IMR-90 (cell line): Measurements from ENCODE around the gene PTGDR2. TPM values are rescaled to one million over a fixed set of nuclear protein-coding genes. Genes with fewer than 3 reads are reported as not detected.

Source experiments
- ATAC-seq: fragments of 200-7000 bp; cut with Tn5 transposase; 2 replicates; pipeline ENCODE4 v1.9.1; 2020; ENCODE audit warnings: low read depth, mild to moderate bottlenecking, moderate library complexity
- BruUV-seq: library from RNA; stranded (reverse); fragments of 400-500 nt; replicated peaks from 2 replicates; lab custom pipeline; 2021; lab: Mats Ljungman, UMichigan
- CTCF ChIA-PET: fragments of 300-600 bp; formaldehyde crosslinking; extraction: SDS; loops from one replicate; lab custom pipeline; 2021; ENCODE audit warnings: antibody characterized with exemption; lab: Yijun Ruan, JAX
- POLR2A ChIA-PET: fragments of 300-600 bp; sonication (Branson Sonifier 250); formaldehyde crosslinking; loops from one replicate; lab custom pipeline; 2022; ENCODE audit warnings: antibody characterized with exemption; ENCODE audit not compliant: unreplicated experiment; lab: Charles Lee
- DNase-seq: peaks from one replicate; pipeline ENCODE4 v3.0.0; 2013
- H2AFZ ChIP-seq: replicated peaks from 2 replicates; pipeline ENCODE3; 2013; ENCODE audit warnings: low read length, mild to moderate bottlenecking; ENCODE audit not compliant: poor library complexity
- H2AK5ac ChIP-seq: 2 replicates; pipeline ENCODE4 v1.6.1; 2013; ENCODE audit warnings: low read depth, low read length, inconsistent platforms
- H2AK9ac ChIP-seq: replicated peaks from 2 replicates; pipeline ENCODE3; 2013; ENCODE audit warnings: mild to moderate bottlenecking, low read depth, low read length, moderate library complexity; ENCODE audit not compliant: poor library complexity
- H2BK120ac ChIP-seq: 2 replicates; pipeline ENCODE4 v1.6.1; 2013; ENCODE audit warnings: low read depth, low read length, inconsistent platforms
- H2BK15ac ChIP-seq: 3 replicates; pipeline ENCODE4 v1.6.1; 2013; ENCODE audit warnings: low read depth, low read length, inconsistent platforms
- H2BK20ac ChIP-seq: 2 replicates; pipeline ENCODE4 v1.6.1; 2013; ENCODE audit warnings: low read depth, mild to moderate bottlenecking, inconsistent platforms, low read length, moderate library complexity
- H2BK5ac ChIP-seq: 2 replicates; pipeline ENCODE4 v1.6.1; 2013; ENCODE audit warnings: mild to moderate bottlenecking, low read depth, low read length, inconsistent platforms; ENCODE audit not compliant: poor library complexity, severe bottlenecking
- H3K14ac ChIP-seq: replicated peaks from 2 replicates; pipeline ENCODE4 v1.6.1; 2013; ENCODE audit warnings: low read depth, low read length, inconsistent platforms
- H3K18ac ChIP-seq: 2 replicates; pipeline ENCODE4 v1.6.1; 2013; ENCODE audit warnings: low read depth, low read length, control low read depth
- H3K23ac ChIP-seq: 2 replicates; pipeline ENCODE4 v1.6.1; 2013; ENCODE audit warnings: low read depth, low read length, inconsistent platforms
- H3K27ac ChIP-seq: 2 replicates; pipeline ENCODE4 v1.5.1; 2013; ENCODE audit warnings: mild to moderate bottlenecking, control low read depth, low read length; ENCODE audit not compliant: insufficient read depth
- H3K27me3 ChIP-seq: 2 replicates; pipeline ENCODE4 v1.6.1; 2013; ENCODE audit warnings: low read length; ENCODE audit not compliant: control insufficient read depth, insufficient read depth
- H3K36me3 ChIP-seq: 2 replicates; pipeline ENCODE4 v1.6.1; 2013; ENCODE audit warnings: low read length, mixed read lengths; ENCODE audit not compliant: control insufficient read depth, insufficient read depth
- H3K4ac ChIP-seq: 2 replicates; pipeline ENCODE4 v1.6.1; 2013; ENCODE audit warnings: low read depth, low read length, inconsistent platforms
- H3K4me1 ChIP-seq: 2 replicates; pipeline ENCODE4 v1.6.1; 2013; ENCODE audit warnings: low read length, mixed read lengths; ENCODE audit not compliant: control insufficient read depth, insufficient read depth
- H3K4me2 ChIP-seq: 2 replicates; pipeline ENCODE4 v1.6.1; 2013; ENCODE audit warnings: low read depth, mild to moderate bottlenecking, control low read depth, low read length, moderate library complexity
- H3K4me3 ChIP-seq: 2 replicates; pipeline ENCODE4 v1.5.1; 2013; ENCODE audit warnings: low read depth, mild to moderate bottlenecking, control low read depth, low read length, moderate library complexity; ENCODE audit not compliant: insufficient read depth
- H3K56ac ChIP-seq: 2 replicates; pipeline ENCODE4 v1.6.1; 2013; ENCODE audit warnings: low read length, inconsistent platforms; ENCODE audit not compliant: insufficient read depth; ENCODE audit errors: extremely low read depth
- H3K79me1 ChIP-seq, 2 experiments: 2 replicates each; pipeline ENCODE4 v1.6.1; 2013; ENCODE audit warnings: low read length in 2 of 2, inconsistent platforms in 1 of 2, low read depth in 1 of 2
- H3K9ac ChIP-seq: 2 replicates; pipeline ENCODE4 v1.6.1; 2013; ENCODE audit warnings: low read depth, low read length, control low read depth
- H3K9me1 ChIP-seq: 2 replicates; pipeline ENCODE4 v1.6.1; 2013; ENCODE audit warnings: low read length, inconsistent platforms; ENCODE audit not compliant: insufficient read depth
- H3K9me3 ChIP-seq: 2 replicates; pipeline ENCODE4 v1.6.1; 2013; ENCODE audit warnings: low read length; ENCODE audit not compliant: control insufficient read depth, insufficient read depth
- H4K20me1 ChIP-seq: 2 replicates; pipeline ENCODE4 v1.6.1; 2013; ENCODE audit warnings: low read length, inconsistent platforms; ENCODE audit not compliant: insufficient read depth
- H4K5ac ChIP-seq: 2 replicates; pipeline ENCODE4 v1.6.1; 2013; ENCODE audit warnings: mild to moderate bottlenecking, low read depth, low read length, control low read depth
- H4K8ac ChIP-seq, 2 experiments: 2 replicates each; pipeline ENCODE4 v1.6.1; 2013; ENCODE audit warnings: low read depth in 2 of 2, low read length in 2 of 2, control low read depth in 1 of 2, inconsistent platforms in 1 of 2
- H4K91ac ChIP-seq: 2 replicates; pipeline ENCODE4 v1.6.1; 2013; ENCODE audit warnings: low read depth, low read length, inconsistent platforms; ENCODE audit not compliant: insufficient read depth
- BHLHE40 ChIP-seq: fragments of 150-350 bp; IDR thresholded peaks from 2 replicates; pipeline ENCODE4 v1.6.1; 2016; ENCODE audit warnings: mild to moderate bottlenecking, low read depth, low read length
- CEBPB ChIP-seq: IDR thresholded peaks from 2 replicates; pipeline ENCODE4 v1.6.1; 2012; ENCODE audit warnings: low read depth, low read length, improper control_type of control experiment
- CHD1 ChIP-seq: IDR thresholded peaks from 2 replicates; pipeline ENCODE4 v1.6.1; 2012; ENCODE audit warnings: low read depth, low read length, improper control_type of control experiment
- CTCF ChIP-seq: conservative IDR thresholded peaks from 2 replicates; pipeline ENCODE4 v1.5.1; 2012; ENCODE audit warnings: mild to moderate bottlenecking, low read depth, low read length, improper control_type of control experiment
- ELK1 ChIP-seq: fragments of 150-350 bp; IDR thresholded peaks from 2 replicates; pipeline ENCODE4 v1.6.1; 2016; ENCODE audit warnings: low read depth, mild to moderate bottlenecking, low read length, moderate library complexity, borderline replicate concordance
- FOS ChIP-seq: fragments of 150-350 bp; IDR thresholded peaks from 2 replicates; pipeline ENCODE4 v1.6.1; 2016; ENCODE audit warnings: low read depth, low read length
- MAFK ChIP-seq: IDR thresholded peaks from 2 replicates; pipeline ENCODE4 v1.6.1; 2012; ENCODE audit warnings: low read depth, low read length, improper control_type of control experiment
- MAZ ChIP-seq: IDR thresholded peaks from 2 replicates; pipeline ENCODE4 v1.6.1; 2012; ENCODE audit warnings: low read depth, mild to moderate bottlenecking, low read length, improper control_type of control experiment, moderate library complexity, borderline replicate concordance
- MXI1 ChIP-seq: IDR thresholded peaks from 2 replicates; pipeline ENCODE4 v1.6.1; 2012; ENCODE audit warnings: low read depth, mild to moderate bottlenecking, low read length, moderate library complexity, borderline replicate concordance
- NFE2L2 ChIP-seq: fragments of 150-350 bp; IDR thresholded peaks from 2 replicates; pipeline ENCODE4 v1.6.1; 2016; ENCODE audit warnings: low read depth, mild to moderate bottlenecking, low read length
- POLR2A ChIP-seq: IDR thresholded peaks from 2 replicates; pipeline ENCODE4 v1.6.1; 2012; ENCODE audit warnings: mild to moderate bottlenecking, low read depth, low read length
- RAD21 ChIP-seq: IDR thresholded peaks from 2 replicates; pipeline ENCODE4 v1.6.1; 2012; ENCODE audit warnings: low read length, improper control_type of control experiment
- RCOR1 ChIP-seq: IDR thresholded peaks from 2 replicates; pipeline ENCODE4 v1.6.1; 2012; ENCODE audit warnings: mild to moderate bottlenecking, low read length, improper control_type of control experiment; ENCODE audit not compliant: insufficient replicate concordance
- RFX5 ChIP-seq: IDR thresholded peaks from 2 replicates; pipeline ENCODE4 v1.8.0; 2012; ENCODE audit warnings: low read depth, mild to moderate bottlenecking, low read length, moderate library complexity
- SMC3 ChIP-seq: fragments of 150-350 bp; IDR thresholded peaks from 2 replicates; pipeline ENCODE4 v1.6.1; 2016; ENCODE audit warnings: low read depth, mild to moderate bottlenecking, antibody characterized with exemption, low read length, moderate library complexity
- WGBS, 2 experiments: methylation state at CpG; one replicate each; pipeline versions ENCODE4 v1.1.5 to v1.1.7; 2013; ENCODE audit warnings: missing lambda C conversion rate in 2 of 2; ENCODE audit not compliant: insufficient read length in 1 of 2; ENCODE audit errors: extremely low coverage in 2 of 2; 5-methylcytosine and 5-hydroxymethylcytosine counted together
- dilution Hi-C: fragments of 300-500 bp; cut with HindIII; formaldehyde crosslinking; loops from one replicate; pipeline ENCODE4 v1.14.3; 2018; ENCODE audit warnings: low sequenced_read_pairs; ENCODE audit not compliant: unreplicated experiment
- in situ Hi-C: fragments of 300-500 bp; cut with MboI; formaldehyde crosslinking; loops from 3 replicates; pipeline ENCODE4 v1.14.3; 2019; ENCODE audit warnings: low sequenced_read_pairs, inconsistent platforms, mixed read lengths
- intact Hi-C: fragments of 100-400 bp; cut with micrococcal nuclease; formaldehyde crosslinking; loops from 2 replicates; pipeline ENCODE4 v1.10.0; 2022
- polyA plus RNA-seq, 3 experiments: library from polyadenylated mRNA; depleted of rRNA; stranded (reverse); fragments of >200 nt; gene quantifications; 2 replicates each; pipeline ENCODE4 v1.2.3, GENCODE V29; 2012; ENCODE audit warnings: low replicate concordance in 1 of 3
- total RNA-seq: library from RNA; depleted of rRNA; stranded (reverse); fragments of >200 nt; gene quantifications from 2 replicates; pipeline ENCODE4 v1.2.3, GENCODE V29; 2012
- TF ChIP-seq, protein P1 (sequence below): fragments of 150-350 bp; IDR thresholded peaks from 2 replicates; pipeline ENCODE4 v1.6.1; 2017; ENCODE audit warnings: mild to moderate bottlenecking, antibody characterized with exemption, low read length, low read depth

Gene PTGDR2
- total and polyA plus RNA-seq, 2 of the 4 experiments (the other 2 are of a cell fraction), result under 0.01 to 0.12 TPM

- H2BK5ac ChIP-seq, result peak overlapping the region; percentile 5
- H4K8ac ChIP-seq, result no peak overlapping the region; a peak in 1 of 4 replicates
- no peak for ATAC-seq
- no peak overlapping the region for H2BK20ac ChIP-seq
- no peak overlapping the region for H3K18ac ChIP-seq
- H2AFZ ChIP-seq, result no peak overlapping the region
- H3K27me3 ChIP-seq, result peaks cover 3% of the 10 kb centered on the region
- peaks cover 30% of the 10 kb centered on the region for H4K20me1 ChIP-seq
- H3K9ac ChIP-seq, result peak overlapping the region; percentile 72
- H3K27ac ChIP-seq, result peak overlapping the region; percentile 42; the same call in 1 of the 2 replicates
- no peak for DNase-seq
- peak overlapping the region; percentile 6; the same call in 1 of the 2 replicates for H3K4ac ChIP-seq
- no peak overlapping the region for H2BK120ac ChIP-seq
- H3K4me3 ChIP-seq, result peak overlapping the region; percentile 69
- intact Hi-C loops, result loop anchor here (5.0 kb wide), 1 partner anchor 267 kb away; no protein-coding TSS in a partner anchor
- H4K5ac ChIP-seq, result no peak overlapping the region
- no peak for TF ChIP-seq CEBPB
- TF ChIP-seq ELK1, result no peak
- TF ChIP-seq MAZ, result no peak
- no peak for TF ChIP-seq NFE2L2
- TF ChIP-seq RAD21, result no peak
- no peak for TF ChIP-seq RFX5
- no peak for TF ChIP-seq MAFK
- no peak for TF ChIP-seq POLR2A
- no peak for TF ChIP-seq FOS
- no peak for TF ChIP-seq MXI1
- no peak for TF ChIP-seq SMC3
- TF ChIP-seq, protein P1, sequence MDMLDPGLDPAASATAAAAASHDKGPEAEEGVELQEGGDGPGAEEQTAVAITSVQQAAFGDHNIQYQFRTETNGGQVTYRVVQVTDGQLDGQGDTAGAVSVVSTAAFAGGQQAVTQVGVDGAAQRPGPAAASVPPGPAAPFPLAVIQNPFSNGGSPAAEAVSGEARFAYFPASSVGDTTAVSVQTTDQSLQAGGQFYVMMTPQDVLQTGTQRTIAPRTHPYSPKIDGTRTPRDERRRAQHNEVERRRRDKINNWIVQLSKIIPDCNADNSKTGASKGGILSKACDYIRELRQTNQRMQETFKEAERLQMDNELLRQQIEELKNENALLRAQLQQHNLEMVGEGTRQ, result no peak
- TF ChIP-seq CHD1, result no peak
- no peak for TF ChIP-seq BHLHE40
- TF ChIP-seq CTCF, result no peak
- no peak for TF ChIP-seq RCOR1
- in situ Hi-C loops, result loop anchor here (25.0 kb wide), 1 partner anchor 1318 kb away; no protein-coding TSS in a partner anchor
- ChIA-PET CTCF (interaction anchor here (2.6 kb wide), 1 partner anchor 74 kb away, joined by 12 read pairs; no protein-coding TSS in a partner anchor), POLR2A (no interaction called here)
- H3K56ac ChIP-seq, result no peak overlapping the region
- no CpG with 5 or more reads among the region's 6 CpGs for WGBS, 2 experiments
- dilution Hi-C loops, result no loop called here
- no peak overlapping the region for H3K23ac ChIP-seq
- H3K36me3 ChIP-seq, result peaks cover 29% of the 10 kb centered on the region
- peaks cover 3% of the 10 kb centered on the region; the same call in 1 of the 2 replicates for H3K4me1 ChIP-seq
- H2BK15ac ChIP-seq, result no peak overlapping the region
- H4K91ac ChIP-seq, result no peak overlapping the region
- peak overlapping the region; percentile 95 for H3K4me2 ChIP-seq
- H2AK9ac ChIP-seq, result no peak overlapping the region
- no peak overlapping the region for H2AK5ac ChIP-seq
- no peaks in the 10 kb centered on the region for H3K9me1 ChIP-seq
- no peaks in the 10 kb centered on the region for H3K9me3 ChIP-seq
- peaks cover 6 to 44% of the 10 kb centered on the region in 2 experiments; a peak in 3 of 4 replicates for H3K79me1 ChIP-seq
- BruUV-seq, result TSS peak; percentile 61
- H3K14ac ChIP-seq, result no peak overlapping the region
These were observed 49.3 kb upstream of the PTGDR2 start for GRCh38 chr11:60905047-60905446.
